Cardiac fibroblast (primary cell): ENCODE results near the gene HABP4.

Experiments
- DNase-seq, 2 donors: peaks; one replicate each; pipeline versions ENCODE4 v3.0.0 to v3.0.0-alpha.2; 2010; ENCODE audit warnings: low read depth in 2 of 2
- H3K4me3 ChIP-seq, 2 donors: replicated peaks in 1 of 2; 1 replicate in 1 of 2; 2 replicates in 1 of 2; pipeline ENCODE4 v1.5.1; 2011; ENCODE audit warnings: low read depth in 2 of 2, low read length in 2 of 2, mild to moderate bottlenecking in 2 of 2, moderate library complexity in 1 of 2
- TF ChIP-seq, protein P1 (sequence below): IDR thresholded peaks from one replicate; pipeline ENCODE4 v1.5.1; 2011; ENCODE audit warnings: low read depth, mild to moderate bottlenecking, low read length, inconsistent platforms

Gene HABP4

DNA sequence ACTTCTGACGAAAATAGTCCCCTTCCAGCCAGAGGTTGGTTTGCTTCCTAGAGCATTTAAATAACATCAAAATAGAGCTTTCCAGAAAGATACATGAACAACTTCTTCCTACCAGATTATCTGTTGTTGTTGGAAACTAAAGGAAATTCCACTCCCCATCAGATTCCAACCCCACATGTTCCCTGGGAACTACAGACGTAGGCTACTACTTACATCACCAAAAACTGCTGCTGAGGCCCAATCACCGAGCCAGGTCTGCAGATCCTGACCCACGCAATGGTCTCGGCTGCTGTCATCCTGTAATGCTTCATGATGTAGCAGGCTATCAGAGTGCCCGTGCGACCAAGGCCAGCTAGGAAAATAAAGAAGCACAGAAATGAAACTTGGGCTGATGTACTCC, 73.4 kb downstream of the HABP4 start:
- DNase-seq: peak; percentile 64 to 82
- no peak overlapping the region for H3K4me3 ChIP-seq
- TF ChIP-seq, protein P1, sequence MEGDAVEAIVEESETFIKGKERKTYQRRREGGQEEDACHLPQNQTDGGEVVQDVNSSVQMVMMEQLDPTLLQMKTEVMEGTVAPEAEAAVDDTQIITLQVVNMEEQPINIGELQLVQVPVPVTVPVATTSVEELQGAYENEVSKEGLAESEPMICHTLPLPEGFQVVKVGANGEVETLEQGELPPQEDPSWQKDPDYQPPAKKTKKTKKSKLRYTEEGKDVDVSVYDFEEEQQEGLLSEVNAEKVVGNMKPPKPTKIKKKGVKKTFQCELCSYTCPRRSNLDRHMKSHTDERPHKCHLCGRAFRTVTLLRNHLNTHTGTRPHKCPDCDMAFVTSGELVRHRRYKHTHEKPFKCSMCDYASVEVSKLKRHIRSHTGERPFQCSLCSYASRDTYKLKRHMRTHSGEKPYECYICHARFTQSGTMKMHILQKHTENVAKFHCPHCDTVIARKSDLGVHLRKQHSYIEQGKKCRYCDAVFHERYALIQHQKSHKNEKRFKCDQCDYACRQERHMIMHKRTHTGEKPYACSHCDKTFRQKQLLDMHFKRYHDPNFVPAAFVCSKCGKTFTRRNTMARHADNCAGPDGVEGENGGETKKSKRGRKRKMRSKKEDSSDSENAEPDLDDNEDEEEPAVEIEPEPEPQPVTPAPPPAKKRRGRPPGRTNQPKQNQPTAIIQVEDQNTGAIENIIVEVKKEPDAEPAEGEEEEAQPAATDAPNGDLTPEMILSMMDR: no peak

DNA sequence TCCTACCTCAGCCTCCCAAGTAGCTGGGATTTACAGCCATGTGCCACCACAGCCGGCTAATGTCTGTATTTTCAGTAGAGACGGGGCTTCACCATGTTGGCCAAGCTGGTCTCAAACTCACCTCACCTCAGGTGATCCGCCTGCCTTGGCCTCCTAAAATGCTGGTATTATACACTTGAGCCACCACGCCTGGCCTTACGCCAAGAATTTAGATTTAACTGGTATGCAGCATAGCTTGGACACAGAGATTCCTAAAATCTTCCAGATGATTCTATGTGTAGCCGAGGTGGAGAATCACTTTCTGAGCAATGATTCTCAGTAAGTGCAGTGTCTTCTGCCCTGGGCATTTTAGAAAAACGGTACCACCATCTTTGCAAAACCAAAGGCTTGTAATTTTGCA, 74.1 kb downstream of the HABP4 start:
- DNase-seq: no peak
- TF ChIP-seq, protein P1: no peak
- no peak overlapping the region for H3K4me3 ChIP-seq

DNA sequence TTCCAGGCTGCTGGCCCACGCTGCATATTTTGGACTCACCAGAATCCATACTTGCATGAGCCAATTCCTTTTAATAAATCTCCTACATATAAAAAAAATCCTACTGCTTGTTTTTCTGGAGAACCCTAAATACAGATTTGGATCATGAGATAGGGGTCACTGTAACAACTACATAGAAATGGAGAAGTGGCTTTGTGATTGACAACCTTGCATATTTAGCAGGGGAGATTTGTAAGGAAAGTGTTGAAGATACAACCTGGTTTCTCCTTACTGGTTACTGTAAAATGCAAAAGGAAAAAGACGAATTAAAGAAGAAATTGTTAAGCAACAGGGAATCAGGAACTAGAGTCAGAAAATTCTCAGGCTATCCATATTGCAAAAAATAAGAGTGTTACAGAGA, 74.8 kb downstream of the HABP4 start:
- TF ChIP-seq, protein P1: no peak
- no peak overlapping the region for H3K4me3 ChIP-seq
- DNase-seq: no peak

DNA sequence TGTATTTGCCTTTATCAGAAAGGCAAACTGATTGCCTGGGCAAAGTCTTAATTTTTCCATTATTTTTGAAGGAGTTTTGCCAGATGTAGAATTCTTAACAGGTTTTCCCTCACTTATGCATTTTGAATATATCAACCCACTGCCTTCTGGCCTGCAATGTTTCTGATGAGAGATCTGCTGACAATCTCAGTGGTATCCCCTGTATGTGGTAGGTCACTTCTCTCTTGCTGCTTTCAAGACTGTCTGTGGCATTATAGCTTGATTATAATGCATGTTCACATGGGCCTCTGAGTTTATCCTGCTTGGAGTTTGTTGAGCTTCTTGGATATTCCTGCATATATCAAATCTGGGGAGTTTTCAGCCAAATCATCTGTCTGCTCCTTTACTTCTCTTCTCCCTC, 82.2 kb downstream of the HABP4 start:
- DNase-seq: no peak
- H3K4me3 ChIP-seq: no peak overlapping the region
- TF ChIP-seq, protein P1: no peak

DNA sequence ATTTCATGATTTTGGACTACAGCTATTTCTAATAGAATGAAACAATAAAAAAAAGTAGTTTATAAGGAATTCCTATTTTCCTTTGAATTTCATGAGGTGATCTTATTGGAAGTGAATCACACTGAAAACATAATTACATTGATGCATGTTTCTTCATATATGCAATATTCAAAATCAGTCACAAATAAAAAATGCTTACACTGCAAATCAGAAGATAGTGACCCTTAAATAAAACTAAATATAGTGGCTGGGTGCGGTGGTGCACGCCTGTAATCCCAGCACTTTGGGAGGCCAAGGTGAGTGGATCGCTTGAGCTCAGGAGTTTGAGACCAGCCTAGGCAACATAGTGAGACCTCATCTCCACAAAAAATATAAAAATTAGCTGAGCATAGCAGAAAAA, 90.1 kb downstream of the HABP4 start:
- DNase-seq: no peak
- no peak overlapping the region for H3K4me3 ChIP-seq
- TF ChIP-seq, protein P1: no peak
